PC-3 (cell line): ENCODE data around the gene GSX2. TPM values are rescaled to one million over a fixed set of nuclear protein-coding genes. Genes with fewer than 3 reads are reported as not detected.

Experiments used
- ATAC-seq: fragments of 200-7000 bp; cut with Tn5 transposase; 2 replicates; pipeline ENCODE4 v1.9.1; 2020; ENCODE audit warnings: mild to moderate bottlenecking, moderate library complexity
- BruUV-seq: library from RNA; stranded (reverse); fragments of 400-500 nt; replicated peaks from 2 replicates; lab custom pipeline; 2021; lab: Mats Ljungman, UMichigan
- CTCF ChIA-PET: fragments of 300-600 bp; sonication (Branson Sonifier 250); formaldehyde crosslinking; loops from one replicate; lab custom pipeline; 2022; ENCODE audit warnings: antibody characterized with exemption; lab: Charles Lee
- POLR2A ChIA-PET: fragments of 300-600 bp; sonication (Branson Sonifier 250); formaldehyde crosslinking; loops from one replicate; lab custom pipeline; 2022; ENCODE audit warnings: antibody characterized with exemption; ENCODE audit not compliant: unreplicated experiment; lab: Charles Lee
- DNase-seq: peaks from one replicate; pipeline ENCODE4 v3.0.0-alpha.2; 2015
- H2AFZ ChIP-seq: fragments of 300-600 bp; sonication (generic); 2 replicates; pipeline ENCODE4 v1.6.0; 2016; ENCODE audit warnings: antibody characterized with exemption, low read length
- H3F3A ChIP-seq: fragments of 300-600 bp; sonication (generic); one replicate; pipeline ENCODE4 v1.6.0; 2017; ENCODE audit warnings: antibody characterized with exemption, low read length, control low read depth, mild to moderate bottlenecking; ENCODE audit not compliant: unreplicated experiment
- H3K27ac ChIP-seq: fragments of 300-600 bp; sonication (generic); 2 replicates; pipeline ENCODE4 v1.5.1; 2016; ENCODE audit warnings: mild to moderate bottlenecking, low read length
- H3K27me3 ChIP-seq: fragments of 300-600 bp; sonication (generic); 2 replicates; pipeline ENCODE4 v1.6.1; 2016; ENCODE audit warnings: low read length, mixed read lengths
- H3K36me3 ChIP-seq: fragments of 300-600 bp; sonication (generic); 2 replicates; pipeline ENCODE4 v1.6.1; 2016; ENCODE audit warnings: low read depth, mixed run types, low read length, mixed read lengths
- H3K4me1 ChIP-seq: fragments of 300-600 bp; sonication (generic); 2 replicates; pipeline ENCODE4 v1.5.1; 2016; ENCODE audit warnings: low read length; ENCODE audit not compliant: insufficient read depth
- H3K4me2 ChIP-seq: fragments of 300-600 bp; sonication (generic); 2 replicates; pipeline ENCODE4 v1.6.0; 2016; ENCODE audit warnings: low read length
- H3K4me3 ChIP-seq: fragments of 300-600 bp; sonication (generic); 2 replicates; pipeline ENCODE4 v1.5.1; 2016; ENCODE audit warnings: mild to moderate bottlenecking, low read length, mixed read lengths
- H3K79me2 ChIP-seq: fragments of 300-600 bp; sonication (generic); 2 replicates; pipeline ENCODE4 v1.6.1; 2017; ENCODE audit warnings: low read length, mixed read lengths
- H3K9ac ChIP-seq: fragments of 300-600 bp; sonication (generic); 2 replicates; pipeline ENCODE4 v1.6.0; 2016; ENCODE audit warnings: mild to moderate bottlenecking, low read length
- H3K9me2 ChIP-seq: fragments of 300-600 bp; sonication (generic); replicated peaks from 2 replicates; pipeline ENCODE4 v1.6.1; 2016; ENCODE audit warnings: mixed run types, low read length, mixed read lengths
- H3K9me3 ChIP-seq: fragments of 300-600 bp; sonication (generic); 2 replicates; pipeline ENCODE4 v1.6.1; 2016; ENCODE audit warnings: low read length, mixed read lengths
- H4K20me1 ChIP-seq: fragments of 300-600 bp; sonication (generic); 2 replicates; pipeline ENCODE4 v1.6.1; 2016; ENCODE audit warnings: low read length, mixed read lengths
- CTCF ChIP-seq: fragments of 300-600 bp; sonication (generic); conservative IDR thresholded peaks from 2 replicates; pipeline ENCODE4 v1.5.1; 2017; ENCODE audit warnings: antibody characterized with exemption, low read depth, mild to moderate bottlenecking, low read length
- EZH2 ChIP-seq: fragments of 300-600 bp; sonication (generic); IDR thresholded peaks from one replicate; pipeline ENCODE4 v1.6.1; 2017; ENCODE audit warnings: antibody characterized with exemption, mild to moderate bottlenecking, low read length; ENCODE audit not compliant: unreplicated experiment
- EZH2phosphoT487 ChIP-seq: fragments of 300-600 bp; sonication (generic); IDR thresholded peaks from 2 replicates; pipeline ENCODE4 v1.6.1; 2018; ENCODE audit warnings: mild to moderate bottlenecking, antibody characterized with exemption, low read length, borderline replicate concordance
- intact Hi-C: fragments of 100-400 bp; cut with micrococcal nuclease; formaldehyde crosslinking; loops from 2 replicates; pipeline ENCODE4 v1.9.0; 2023
- total RNA-seq: library from RNA; depleted of rRNA; stranded (reverse); fragments of >200 nt; gene quantifications from 2 replicates; pipeline ENCODE4 v1.2.3, GENCODE V29; 2014

The GSX2 gene
- total RNA-seq, 1 experiment from 2014 or later, result not detected

DNA sequence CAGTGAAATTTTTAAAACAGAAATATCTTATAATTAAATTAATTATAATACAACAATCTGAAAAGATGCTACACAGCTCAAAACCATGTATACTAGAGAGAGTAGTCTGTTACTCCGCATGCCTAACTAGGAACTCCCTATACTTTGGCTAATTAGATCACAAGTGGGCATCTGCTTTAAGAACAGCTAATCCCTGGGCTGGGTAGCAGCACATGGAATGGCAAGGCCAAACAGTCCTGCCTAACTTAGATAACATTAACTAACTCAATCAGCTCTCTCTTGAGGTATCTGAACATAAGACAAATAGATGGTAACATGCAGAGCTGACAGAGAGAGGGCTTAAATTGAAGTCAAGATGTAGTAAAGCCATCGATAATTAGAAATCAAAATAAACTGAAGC, 45.5 kb upstream of the GSX2 start:
- H3K4me3 ChIP-seq, result no peak overlapping the region
- no peaks in the 10 kb centered on the region for H3K27me3 ChIP-seq
- no peaks in the 10 kb centered on the region for H3K9me2 ChIP-seq
- no peaks in the 10 kb centered on the region for H3K36me3 ChIP-seq
- no peak for TF ChIP-seq EZH2
- no peak for TF ChIP-seq EZH2phosphoT487
- TF ChIP-seq CTCF, result no peak
- DNase-seq (no peak), ATAC-seq (no peak)
- no peak overlapping the region for H2AFZ ChIP-seq
- intact Hi-C loops, result no loop called here
- H3K79me2 ChIP-seq, result peaks cover 96% of the 10 kb centered on the region
- CTCF ChIA-PET, result interaction anchor here (0.6 kb wide), 1 partner anchor 146 kb away, joined by 4 read pairs; no protein-coding TSS in a partner anchor
- no TSS peak for BruUV-seq
- POLR2A ChIA-PET, result no interaction called here
- peaks cover 27% of the 10 kb centered on the region; the same call in 1 of the 2 replicates for H4K20me1 ChIP-seq
- H3K27ac ChIP-seq, result no peak overlapping the region
- H3K9ac ChIP-seq, result no peak overlapping the region
- no peaks in the 10 kb centered on the region for H3K9me3 ChIP-seq
- no peaks in the 10 kb centered on the region for H3F3A ChIP-seq
- no peak overlapping the region for H3K4me2 ChIP-seq
- H3K4me1 ChIP-seq, result peaks cover 16% of the 10 kb centered on the region

GRCh38 chr4:54055494-54055893, 44.5 kb upstream of the GSX2 start:
- no peak for ATAC-seq
- no peak for TF ChIP-seq EZH2
- TF ChIP-seq EZH2phosphoT487, result no peak
- TF ChIP-seq CTCF, result no peak
- no peak overlapping the region for H3K4me3 ChIP-seq
- H2AFZ ChIP-seq, result no peak overlapping the region
- peaks cover 96% of the 10 kb centered on the region for H3K79me2 ChIP-seq
- H3K9ac ChIP-seq, result no peak overlapping the region
- ChIA-PET POLR2A (interaction anchor here (0.5 to 0.6 kb wide), 2 partner anchors 20 to 174 kb away, joined by 3 to 11 read pairs; no protein-coding TSS in a partner anchor), CTCF (interaction anchor here (0.7 kb wide), 1 partner anchor 112 kb away, joined by 3 read pairs; no protein-coding TSS in a partner anchor)
- H3F3A ChIP-seq, result no peaks in the 10 kb centered on the region
- DNase-seq, result no peak
- H3K9me3 ChIP-seq, result no peaks in the 10 kb centered on the region
- no peak overlapping the region for H3K4me2 ChIP-seq
- intact Hi-C loops, result no loop called here
- H4K20me1 ChIP-seq, result peaks cover 29% of the 10 kb centered on the region
- no peak overlapping the region for H3K27ac ChIP-seq
- H3K27me3 ChIP-seq, result no peaks in the 10 kb centered on the region
- no TSS peak for BruUV-seq
- H3K9me2 ChIP-seq, result no peaks in the 10 kb centered on the region
- H3K4me1 ChIP-seq, result peaks cover 15% of the 10 kb centered on the region
- H3K36me3 ChIP-seq, result no peaks in the 10 kb centered on the region

GRCh38 chr4:54056360-54056759, 43.6 kb upstream of the GSX2 start:
- Histone ChIP-seq H3K4me2 (no peak overlapping the region), H3K36me3 (no peaks in the 10 kb centered on the region), H3F3A (no peaks in the 10 kb centered on the region), H3K9me3 (no peaks in the 10 kb centered on the region), H2AFZ (no peak overlapping the region), H4K20me1 (peaks cover 31% of the 10 kb centered on the region), H3K4me1 (peaks cover 17% of the 10 kb centered on the region), H3K9me2 (no peaks in the 10 kb centered on the region), H3K79me2 (peaks cover 98% of the 10 kb centered on the region), H3K9ac (no peak overlapping the region), H3K4me3 (no peak overlapping the region), H3K27ac (no peak overlapping the region), H3K27me3 (no peaks in the 10 kb centered on the region)
- TF ChIP-seq EZH2 (no peak), EZH2phosphoT487 (no peak), CTCF (no peak)
- ChIA-PET CTCF (no interaction called here), POLR2A (interaction anchor here (0.9 kb wide), 1 partner anchor 9 kb away, joined by 3 read pairs; no protein-coding TSS in a partner anchor)
- ATAC-seq (no peak), DNase-seq (no peak)
- BruUV-seq, result no TSS peak
- intact Hi-C loops, result no loop called here
